Ovary (tissue), 3 donors: ENCODE results near the gene NFKBIA.

Experiments
- CTCF ChIP-seq, 3 donors: fragments of 450-650 bp in 2 of 3; fragments of 200-600 bp in 1 of 3; IDR thresholded peaks; one replicate each; pipeline versions ENCODE4 v1.5.1 to v1.8.0; 2016 to 2022; ENCODE audit warnings: antibody characterized with exemption in 3 of 3, mild to moderate bottlenecking in 1 of 3
- EP300 ChIP-seq: sonication (generic); formaldehyde crosslinking; IDR thresholded peaks from one replicate; pipeline ENCODE4 v1.6.1; 2017; ENCODE audit warnings: antibody characterized with exemption
- POLR2A ChIP-seq: fragments of 450-650 bp; IDR thresholded peaks from one replicate; pipeline ENCODE4 v1.6.1; 2017; ENCODE audit warnings: antibody characterized with exemption, mild to moderate bottlenecking, moderate library complexity
- donor health status: DM: no; HTN: no; CAD: no.

GRCh38 chr14:35405304-35405996, 901 bp upstream of the NFKBIA start:
- no peak for TF ChIP-seq CTCF (IDR thresholded peaks at IDR 0.05)
- TF ChIP-seq POLR2A, result no peak
- no peak for TF ChIP-seq EP300
